ENCODE results near the gene TBRG4.

TBRG4 gene

GRCh38 chr7:45088821-45089340 lies 22.6 kb downstream of the TBRG4 start, which contains the start of gene NACAD:
Gene NACAD (minus strand): TSS chr7:45088969. CDS start chr7:45088894, 75 bp downstream.
- DNase-seq (ENCODE audit: low read depth), result no peak

GRCh38 chr7:45088146-45088701 lies 23.3 kb downstream of the TBRG4 start:
- DNase-seq (ENCODE audit: low read depth), result no peak

GRCh38 chr7:45087301-45088145 lies 24.0 kb downstream of the TBRG4 start:
- DNase-seq (ENCODE audit: low read depth), result no peak

GRCh38 chr7:45086331-45087065 lies 25.0 kb downstream of the TBRG4 start:
- no peak for DNase-seq (ENCODE audit: low read depth)

GRCh38 chr7:45085619-45086200 lies 25.8 kb downstream of the TBRG4 start:
- DNase-seq (ENCODE audit: low read depth), result no peak

- DNase-seq (ENCODE audit: low read depth), result no peak
These were observed 26.4 kb downstream of the TBRG4 start for GRCh38 chr7:45084901-45085618.

- DNase-seq (ENCODE audit: low read depth), result no peak
These were observed 27.2 kb downstream of the TBRG4 start for GRCh38 chr7:45084336-45084735.

GRCh38 chr7:45082831-45083331 lies 28.6 kb downstream of the TBRG4 start:
- DNase-seq (ENCODE audit: low read depth), result no peak

GRCh38 chr7:45082031-45082830 lies 29.3 kb downstream of the TBRG4 start:
- no peak for DNase-seq (ENCODE audit: low read depth)

- DNase-seq (ENCODE audit: low read depth), result no peak
These were observed 29.9 kb downstream of the TBRG4 start for GRCh38 chr7:45081670-45081974.

- no peak for DNase-seq (ENCODE audit: low read depth)
These were observed 30.4 kb downstream of the TBRG4 start for GRCh38 chr7:45080958-45081669.

- no peak for DNase-seq (ENCODE audit: low read depth)
These were observed 31.1 kb downstream of the TBRG4 start for GRCh38 chr7:45080265-45080957.

- DNase-seq (ENCODE audit: low read depth), result no peak
These were observed 33.3 kb downstream of the TBRG4 start for GRCh38 chr7:45078125-45078681.

GRCh38 chr7:45077579-45077978 lies 33.9 kb downstream of the TBRG4 start:
- no peak for DNase-seq (ENCODE audit: low read depth)

- DNase-seq (ENCODE audit: low read depth), result no peak
These were observed 34.6 kb downstream of the TBRG4 start for GRCh38 chr7:45076946-45077345.

GRCh38 chr7:45075871-45076796 lies 35.4 kb downstream of the TBRG4 start:
- no peak for DNase-seq (ENCODE audit: low read depth)

- no peak for DNase-seq (ENCODE audit: low read depth)
These were observed 36.2 kb downstream of the TBRG4 start for GRCh38 chr7:45075355-45075644.
